ENCODE data around the gene USP11.

- TF ChIP-seq CTCF (IDR thresholded peaks at IDR 0.05; ENCODE audit: low read length) (no peak), EZH2 (IDR thresholded peaks at IDR 0.05; ENCODE audit: borderline replicate concordance, low read length) (no peak)
These were observed 40.9 kb upstream of the USP11 start for GRCh38 chrX:47191806-47192401.
